B cell (primary cell): Measurements from ENCODE around the gene HSPA14. TPM values are rescaled to one million over a fixed set of nuclear protein-coding genes. Genes with fewer than 3 reads are reported as not detected.
A peak's percentile ranks its signal among the peaks of the same experiment; 100 is the strongest.

Experiments used
- ATAC-seq: fragments of 200-7000 bp; cut with Tn5 transposase; one replicate; pipeline ENCODE4 v1.10.0; 2021; ENCODE audit warnings: low read depth, mild to moderate bottlenecking, moderate number of reproducible peaks, moderate library complexity
- CTCF ChIA-PET: fragments of 350-600 bp; sonication (Branson Sonifier 250); formaldehyde crosslinking; loops from one replicate; lab custom pipeline; 2021; ENCODE audit warnings: antibody characterized with exemption, inconsistent platforms; lab: Charles Lee
- POLR2A ChIA-PET: fragments of 350-600 bp; sonication (Branson Sonifier 250); formaldehyde crosslinking; loops from one replicate; lab custom pipeline; 2021; ENCODE audit warnings: antibody characterized with exemption; lab: Charles Lee
- DNase-seq: peaks from one replicate; pipeline ENCODE4 v3.0.0; 2013
- H2AFZ ChIP-seq: 2 replicates; pipeline ENCODE4 v1.6.1; 2012; ENCODE audit warnings: mild to moderate bottlenecking, low read depth, low read length; ENCODE audit not compliant: insufficient read depth, poor library complexity, severe bottlenecking
- H3K27ac ChIP-seq, 2 donors: 1 replicate in 1 of 2; 2 replicates in 1 of 2; pipeline ENCODE4 v1.5.1; 2012 to 2013; ENCODE audit warnings: low read length in 2 of 2, mild to moderate bottlenecking in 2 of 2, moderate library complexity in 1 of 2
- H3K27me3 ChIP-seq, 4 experiments: fragments of 200-600 bp in 1 of 4; sonication (generic) in 1 of 4; replicated peaks in 1 of 4; 1 replicate in 2 of 4; 2 replicates in 2 of 4; pipeline versions ENCODE4 v1.6.1 to v1.7.0; 2013 to 2016; ENCODE audit warnings: low read length in 3 of 4, mild to moderate bottlenecking in 2 of 4, mixed read lengths in 1 of 4, moderate library complexity in 1 of 4; ENCODE audit not compliant: insufficient read depth in 4 of 4, control insufficient read depth in 3 of 4; ENCODE audit errors: control extremely low read depth in 1 of 4
- H3K36me3 ChIP-seq, 2 experiments: replicated peaks in 1 of 2; 1 replicate in 1 of 2; 2 replicates in 1 of 2; pipeline versions ENCODE4 v1.6.1 to v1.7.1; 2013; ENCODE audit warnings: low read length in 1 of 2; ENCODE audit not compliant: insufficient read depth in 2 of 2, control insufficient read depth in 1 of 2; ENCODE audit errors: control extremely low read depth in 1 of 2, extremely low read depth in 1 of 2
- H3K4me1 ChIP-seq, 2 donors: fragments of 200-600 bp in 1 of 2; sonication (generic) in 1 of 2; 1 replicate in 1 of 2; 2 replicates in 1 of 2; pipeline versions ENCODE4 v1.5.1 to v1.6.1; 2013 to 2017; ENCODE audit warnings: low read length in 2 of 2; ENCODE audit not compliant: control insufficient read depth in 2 of 2, insufficient read depth in 2 of 2
- H3K4me2 ChIP-seq: replicated peaks from 2 replicates; pipeline ENCODE3; 2012; ENCODE audit warnings: mild to moderate bottlenecking, low read depth, low read length; ENCODE audit not compliant: poor library complexity, severe bottlenecking
- H3K4me3 ChIP-seq, 5 experiments: fragments of 200-600 bp in 1 of 5; sonication (generic) in 1 of 5; 1 replicate in 3 of 5; 2 replicates in 2 of 5; pipeline versions ENCODE4 v1.5.1 to v1.7.0; 2011 to 2016; ENCODE audit warnings: low read length in 4 of 5, mild to moderate bottlenecking in 4 of 5, low read depth in 2 of 5, control low read depth in 1 of 5, moderate library complexity in 1 of 5; ENCODE audit not compliant: insufficient read depth in 1 of 5; ENCODE audit errors: control extremely low read depth in 1 of 5, extremely low read depth in 1 of 5
- H3K79me2 ChIP-seq: fragments of 200-600 bp; sonication (generic); one replicate; pipeline ENCODE4 v1.6.0; 2016; ENCODE audit warnings: low read length; ENCODE audit not compliant: control insufficient read depth, insufficient read depth
- H3K9ac ChIP-seq: fragments of 200-600 bp; sonication (generic); 2 replicates; pipeline ENCODE4 v1.6.1; 2017; ENCODE audit warnings: mild to moderate bottlenecking, low read length, moderate library complexity
- H3K9me3 ChIP-seq, 3 donors: one replicate each; pipeline versions ENCODE4 v1.6.1 to v1.7.1; 2013; ENCODE audit warnings: low read length in 2 of 3; ENCODE audit not compliant: control insufficient read depth in 2 of 3, insufficient read depth in 1 of 3; ENCODE audit errors: control extremely low read depth in 1 of 3
- H4K20me1 ChIP-seq: 2 replicates; pipeline ENCODE4 v1.6.0; 2012; ENCODE audit warnings: mild to moderate bottlenecking, low read length; ENCODE audit not compliant: insufficient read depth, control insufficient read depth, poor library complexity, severe bottlenecking
- H3K27ac Mint-ChIP-seq: one replicate; pipeline ENCODE4 v1.8.0; 2021; ENCODE audit warnings: mixed read lengths
- H3K27me3 Mint-ChIP-seq: one replicate; pipeline ENCODE4 v1.8.0; 2021; ENCODE audit warnings: mixed read lengths
- H3K4me1 Mint-ChIP-seq: one replicate; pipeline ENCODE4 v1.8.0; 2021; ENCODE audit warnings: mixed read lengths
- H3K4me3 Mint-ChIP-seq: one replicate; pipeline ENCODE4 v1.8.0; 2021; ENCODE audit warnings: mixed read lengths
- H3K9me3 Mint-ChIP-seq: one replicate; pipeline ENCODE4 v1.8.0; 2022; ENCODE audit warnings: mixed read lengths; ENCODE audit not compliant: insufficient read depth
- EZH2 ChIP-seq: IDR thresholded peaks from 2 replicates; pipeline ENCODE4 v1.6.1; 2012; ENCODE audit warnings: borderline replicate concordance, low read depth, mild to moderate bottlenecking, moderate library complexity, low read length; ENCODE audit not compliant: insufficient read depth, poor library complexity, severe bottlenecking
- WGBS: methylation state at CpG from one replicate; pipeline ENCODE4 v1.1.5; 2013; ENCODE audit warnings: missing lambda C conversion rate; ENCODE audit not compliant: insufficient coverage; 5-methylcytosine and 5-hydroxymethylcytosine counted together
- intact Hi-C: fragments of 100-400 bp; cut with micrococcal nuclease; formaldehyde crosslinking; loops from one replicate; pipeline ENCODE4 v1.10.0; 2022
- polyA minus RNA-seq: library from RNA; depleted of rRNA, polyadenylated mRNA; stranded (reverse); fragments of >200 nt; gene quantifications from 2 replicates; pipeline ENCODE4 v1.2.3, GENCODE V29; 2012
- polyA plus RNA-seq: library from polyadenylated mRNA; depleted of rRNA; stranded (reverse); fragments of >200 nt; gene quantifications from 2 replicates; pipeline ENCODE4 v1.2.3, GENCODE V29; 2012
- total RNA-seq, 2 donors: library from RNA; stranded (reverse); fragments of 120-200 nt in 1 of 2; gene quantifications; 1 replicate in 1 of 2; 2 replicates in 1 of 2; pipeline versions ENCODE4 v1.2.3 to v1.2.4, GENCODE V29; 2013 to 2022
- TF ChIP-seq, protein P1 (sequence below): fragments of 200-600 bp; IDR thresholded peaks from one replicate; pipeline ENCODE4 v1.8.0; 2022; ENCODE audit warnings: antibody characterized with exemption, mild to moderate bottlenecking

The HSPA14 gene
- total RNA-seq, result 12.5 and 12.8 TPM in 2 replicates
- total RNA-seq (2013), result 19.3 TPM
- polyA plus RNA-seq, result 10.8 and 19.4 TPM in 2 replicates
- polyA minus RNA-seq, result 4.2 and 5.9 TPM in 2 replicates

- Mint-ChIP-seq H3K9me3 (no peaks in the 10 kb centered on the region), H3K4me1 (peaks cover 20% of the 10 kb centered on the region), H3K4me3 (peak within 1 kb of the TSS; percentile 98), H3K27me3 (no peaks in the 10 kb centered on the region), H3K27ac (peak within 1 kb of the TSS; percentile 98)
- H3K4me1 ChIP-seq, result peaks cover 16 to 17% of the 10 kb centered on the region in 2 donors
- peaks cover 7 to 15% of the 10 kb centered on the region in 2 experiments for H3K36me3 ChIP-seq
- no peak for TF ChIP-seq EZH2
- TF ChIP-seq, protein P1, sequence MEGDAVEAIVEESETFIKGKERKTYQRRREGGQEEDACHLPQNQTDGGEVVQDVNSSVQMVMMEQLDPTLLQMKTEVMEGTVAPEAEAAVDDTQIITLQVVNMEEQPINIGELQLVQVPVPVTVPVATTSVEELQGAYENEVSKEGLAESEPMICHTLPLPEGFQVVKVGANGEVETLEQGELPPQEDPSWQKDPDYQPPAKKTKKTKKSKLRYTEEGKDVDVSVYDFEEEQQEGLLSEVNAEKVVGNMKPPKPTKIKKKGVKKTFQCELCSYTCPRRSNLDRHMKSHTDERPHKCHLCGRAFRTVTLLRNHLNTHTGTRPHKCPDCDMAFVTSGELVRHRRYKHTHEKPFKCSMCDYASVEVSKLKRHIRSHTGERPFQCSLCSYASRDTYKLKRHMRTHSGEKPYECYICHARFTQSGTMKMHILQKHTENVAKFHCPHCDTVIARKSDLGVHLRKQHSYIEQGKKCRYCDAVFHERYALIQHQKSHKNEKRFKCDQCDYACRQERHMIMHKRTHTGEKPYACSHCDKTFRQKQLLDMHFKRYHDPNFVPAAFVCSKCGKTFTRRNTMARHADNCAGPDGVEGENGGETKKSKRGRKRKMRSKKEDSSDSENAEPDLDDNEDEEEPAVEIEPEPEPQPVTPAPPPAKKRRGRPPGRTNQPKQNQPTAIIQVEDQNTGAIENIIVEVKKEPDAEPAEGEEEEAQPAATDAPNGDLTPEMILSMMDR, result no peak
- peak; percentile 95 for ATAC-seq
- intact Hi-C loops, result loop anchor here (1.0 to 5.0 kb wide), 10 partner anchors 15 to 1251 kb away; partner anchors contain the start of genes MEIG1, PRPF18, RPP38 and SUV39H2
- DNase-seq, result peak; percentile 100
- peak within 1 kb of the TSS; percentile 94 for H3K4me2 ChIP-seq
- H3K27ac ChIP-seq, result peak within 1 kb of the TSS; percentile 83 to 85
- WGBS, result under 1% methylated on average over 72 of the region's 72 CpGs
- H3K9ac ChIP-seq, result peak within 1 kb of the TSS; percentile 93
- peak within 1 kb of the TSS; percentile 96 for H2AFZ ChIP-seq
- ChIA-PET POLR2A (interaction anchor here (0.5 to 1.6 kb wide), 13 partner anchors 40 to 1048 kb away, joined by 3 to 10 read pairs (median 4); partner anchors contain the start of genes DCLRE1C and SUV39H2), CTCF (interaction anchor here (0.6 to 4.0 kb wide), 20 partner anchors 10 to 1051 kb away, joined by 3 to 43 read pairs (median 4); partner anchors contain the start of genes MEIG1 and SUV39H2)
- peaks cover 39% of the 10 kb centered on the region for H3K79me2 ChIP-seq
- H4K20me1 ChIP-seq, result no peaks in the 10 kb centered on the region
- H3K9me3 ChIP-seq, result no peaks in the 10 kb centered on the region
- H3K4me3 ChIP-seq, result peak within 1 kb of the TSS; percentile 63 to 99 (median 98)
- H3K27me3 ChIP-seq, result no peaks in the 10 kb centered on the region
These were observed at the start of gene HSPA14, which contains the start of the genes CDNF and MSANTD7 for GRCh38 chr10:14837757-14838581. Gene HSPA14 (plus strand): TSS chr10:14838306. CDS start chr10:14838403, 97 bp downstream. Gene CDNF (minus strand): TSS chr10:14838037. CDS start chr10:14837946, 91 bp downstream. Gene MSANTD7 (plus strand): TSS chr10:14838306. CDS start chr10:14842285, 3,979 bp downstream.
